Glutamatergic neuron (in vitro differentiated cells): ENCODE measurements around the gene PDE1C. TPM values are rescaled to one million over a fixed set of nuclear protein-coding genes. Genes with fewer than 3 reads are reported as not detected.

Source experiments
- DNase-seq: peaks from one replicate; pipeline ENCODE4 v3.0.0; 2022
- H3K27ac Mint-ChIP-seq: one replicate; pipeline ENCODE4 v1.8.0; 2020; ENCODE audit warnings: mild to moderate bottlenecking, mixed read lengths, inconsistent platforms; ENCODE audit not compliant: unreplicated experiment
- H3K27me3 Mint-ChIP-seq: one replicate; pipeline ENCODE4 v1.8.0; 2020; ENCODE audit warnings: mild to moderate bottlenecking, moderate library complexity, mixed read lengths, inconsistent platforms; ENCODE audit not compliant: unreplicated experiment
- H3K36me3 Mint-ChIP-seq: one replicate; pipeline ENCODE4 v1.8.0; 2020; ENCODE audit warnings: mild to moderate bottlenecking, mixed read lengths, inconsistent platforms; ENCODE audit not compliant: unreplicated experiment
- H3K4me1 Mint-ChIP-seq: one replicate; pipeline ENCODE4 v1.8.0; 2020; ENCODE audit warnings: mild to moderate bottlenecking, low read depth, mixed read lengths, inconsistent platforms; ENCODE audit not compliant: unreplicated experiment
- H3K4me3 Mint-ChIP-seq: one replicate; pipeline ENCODE4 v1.8.0; 2020; ENCODE audit warnings: mild to moderate bottlenecking, mixed read lengths, inconsistent platforms; ENCODE audit not compliant: unreplicated experiment
- H3K9me3 Mint-ChIP-seq: one replicate; pipeline ENCODE4 v1.8.0; 2020; ENCODE audit warnings: mild to moderate bottlenecking, moderate library complexity, mixed read lengths, inconsistent platforms; ENCODE audit not compliant: unreplicated experiment
- total RNA-seq: library from RNA; stranded (reverse); fragmentation: NEBNext Ultra II Directional; extraction: Animal tissue kit (Norgen Biotek cat#: 25700); gene quantifications from one replicate; pipeline ENCODE4 v1.2.1, GENCODE V29; 2021; ENCODE audit not compliant: unreplicated experiment
- TF ChIP-seq, protein P1 (sequence below): fragments of 200-600 bp; sonication (generic); IDR thresholded peaks from one replicate; pipeline ENCODE4 v1.5.0; 2021; ENCODE audit not compliant: partially characterized antibody, unreplicated experiment

Gene PDE1C
- total RNA-seq, 1 donor from 2014 or later = 3.3 TPM

DNA sequence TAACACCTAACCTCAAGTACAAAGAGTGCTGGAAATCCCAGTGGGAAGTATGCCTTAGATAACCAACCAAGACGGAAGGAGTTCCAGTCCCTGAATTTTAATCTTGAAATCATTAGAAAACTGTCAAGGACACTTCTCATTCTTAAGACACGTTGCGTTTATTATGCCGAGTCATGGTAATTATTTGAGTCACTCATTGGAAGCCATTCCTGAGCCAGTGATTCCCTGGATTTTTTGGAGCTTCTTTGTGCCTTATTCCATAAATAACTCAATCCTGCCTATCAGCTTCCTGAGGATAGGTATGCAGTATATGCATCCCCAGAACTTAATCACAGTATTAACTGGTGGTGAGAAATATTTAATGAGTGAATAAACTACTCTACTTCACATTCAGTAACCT, 305.7 kb downstream of the PDE1C start:
- H3K4me3 Mint-ChIP-seq = no peak overlapping the region
- no peaks in the 10 kb centered on the region for H3K4me1 Mint-ChIP-seq

DNA sequence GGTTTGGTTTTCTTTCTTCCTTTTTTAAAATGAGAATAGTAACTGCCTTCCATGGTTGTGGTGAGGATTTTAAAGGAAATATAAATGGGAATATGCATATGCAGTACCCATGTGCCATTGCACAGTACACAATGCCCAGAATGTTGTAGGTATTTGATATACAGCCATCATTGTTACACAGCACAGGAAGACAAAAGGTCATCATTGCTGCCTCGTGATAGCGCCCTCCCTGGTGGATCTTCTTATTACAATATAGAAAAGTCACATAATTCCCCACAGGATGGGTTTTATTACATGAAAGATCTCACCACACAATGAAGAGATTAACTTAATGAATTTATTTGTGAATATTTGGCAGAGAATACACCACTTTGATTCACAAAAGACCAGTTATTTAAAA, 306.7 kb downstream of the PDE1C start:
- peaks cover 7% of the 10 kb centered on the region for H3K27me3 Mint-ChIP-seq
- peaks cover 3% of the 10 kb centered on the region for H3K36me3 Mint-ChIP-seq
- no peak overlapping the region for H3K27ac Mint-ChIP-seq
- H3K4me1 Mint-ChIP-seq = no peaks in the 10 kb centered on the region
- no peak overlapping the region for H3K4me3 Mint-ChIP-seq
- TF ChIP-seq, protein P1, sequence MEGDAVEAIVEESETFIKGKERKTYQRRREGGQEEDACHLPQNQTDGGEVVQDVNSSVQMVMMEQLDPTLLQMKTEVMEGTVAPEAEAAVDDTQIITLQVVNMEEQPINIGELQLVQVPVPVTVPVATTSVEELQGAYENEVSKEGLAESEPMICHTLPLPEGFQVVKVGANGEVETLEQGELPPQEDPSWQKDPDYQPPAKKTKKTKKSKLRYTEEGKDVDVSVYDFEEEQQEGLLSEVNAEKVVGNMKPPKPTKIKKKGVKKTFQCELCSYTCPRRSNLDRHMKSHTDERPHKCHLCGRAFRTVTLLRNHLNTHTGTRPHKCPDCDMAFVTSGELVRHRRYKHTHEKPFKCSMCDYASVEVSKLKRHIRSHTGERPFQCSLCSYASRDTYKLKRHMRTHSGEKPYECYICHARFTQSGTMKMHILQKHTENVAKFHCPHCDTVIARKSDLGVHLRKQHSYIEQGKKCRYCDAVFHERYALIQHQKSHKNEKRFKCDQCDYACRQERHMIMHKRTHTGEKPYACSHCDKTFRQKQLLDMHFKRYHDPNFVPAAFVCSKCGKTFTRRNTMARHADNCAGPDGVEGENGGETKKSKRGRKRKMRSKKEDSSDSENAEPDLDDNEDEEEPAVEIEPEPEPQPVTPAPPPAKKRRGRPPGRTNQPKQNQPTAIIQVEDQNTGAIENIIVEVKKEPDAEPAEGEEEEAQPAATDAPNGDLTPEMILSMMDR = peak; percentile 42
- no peak for DNase-seq
- H3K9me3 Mint-ChIP-seq = no peaks in the 10 kb centered on the region

More for the DNA sequence above, 305.7 kb downstream of the PDE1C start:
- TF ChIP-seq, protein P1 = no peak
- Mint-ChIP-seq H3K27ac (no peak overlapping the region), H3K9me3 (no peaks in the 10 kb centered on the region), H3K36me3 (peaks cover 3% of the 10 kb centered on the region), H3K27me3 (peaks cover 7% of the 10 kb centered on the region)
- no peak for DNase-seq

DNA sequence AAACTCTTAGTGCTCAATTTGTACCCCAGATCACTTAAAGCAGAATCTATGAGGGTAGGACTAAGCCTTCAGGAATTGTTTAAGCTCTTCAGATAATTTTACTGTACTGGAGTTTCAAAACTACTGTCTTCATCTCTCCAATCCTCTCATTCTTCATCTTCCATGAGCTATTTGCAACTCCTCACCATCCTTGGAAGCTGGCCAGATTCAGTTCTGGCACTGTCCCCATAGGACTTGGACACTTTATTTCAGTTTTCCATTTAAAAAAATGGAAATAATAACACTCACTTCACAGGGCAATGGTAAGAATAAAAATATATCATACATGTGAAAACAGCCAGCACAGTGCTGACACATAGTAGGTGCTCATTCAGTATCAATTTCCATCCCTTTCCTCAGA, 308.6 kb downstream of the PDE1C start:
- no peak overlapping the region for H3K4me3 Mint-ChIP-seq
- no peak for DNase-seq

DNA sequence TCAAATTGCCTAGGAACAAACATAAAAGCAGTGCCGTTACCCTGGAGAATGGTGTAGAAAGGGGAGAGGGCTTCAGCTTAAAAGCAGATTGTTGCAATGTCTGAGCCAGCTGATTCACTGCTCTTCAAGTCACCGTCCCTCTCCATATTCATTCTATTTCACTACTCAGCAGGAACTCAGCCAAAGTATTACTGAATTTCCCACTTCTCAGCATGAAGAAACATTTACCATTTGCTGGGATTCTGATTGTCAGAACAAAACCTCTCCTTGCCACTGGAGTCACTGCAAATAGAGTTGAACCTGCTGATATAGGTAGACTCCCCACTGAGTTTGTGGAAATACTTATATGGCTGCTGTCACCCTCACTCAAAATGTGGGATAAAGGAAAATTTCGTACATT, 311.5 kb downstream of the PDE1C start:
- H3K4me3 Mint-ChIP-seq = no peak overlapping the region
- H3K9me3 Mint-ChIP-seq = no peaks in the 10 kb centered on the region
- no peaks in the 10 kb centered on the region for H3K36me3 Mint-ChIP-seq
- TF ChIP-seq, protein P1 = no peak
- H3K27ac Mint-ChIP-seq = no peak overlapping the region
- H3K4me1 Mint-ChIP-seq = no peaks in the 10 kb centered on the region
- no peak for DNase-seq
- H3K27me3 Mint-ChIP-seq = peaks cover 2% of the 10 kb centered on the region

More for the DNA sequence above, 308.6 kb downstream of the PDE1C start:
- H3K36me3 Mint-ChIP-seq = no peaks in the 10 kb centered on the region
- H3K27me3 Mint-ChIP-seq = peaks cover 2% of the 10 kb centered on the region
- no peak overlapping the region for H3K27ac Mint-ChIP-seq
- TF ChIP-seq, protein P1 = no peak
- H3K4me1 Mint-ChIP-seq = no peaks in the 10 kb centered on the region
- no peaks in the 10 kb centered on the region for H3K9me3 Mint-ChIP-seq

DNA sequence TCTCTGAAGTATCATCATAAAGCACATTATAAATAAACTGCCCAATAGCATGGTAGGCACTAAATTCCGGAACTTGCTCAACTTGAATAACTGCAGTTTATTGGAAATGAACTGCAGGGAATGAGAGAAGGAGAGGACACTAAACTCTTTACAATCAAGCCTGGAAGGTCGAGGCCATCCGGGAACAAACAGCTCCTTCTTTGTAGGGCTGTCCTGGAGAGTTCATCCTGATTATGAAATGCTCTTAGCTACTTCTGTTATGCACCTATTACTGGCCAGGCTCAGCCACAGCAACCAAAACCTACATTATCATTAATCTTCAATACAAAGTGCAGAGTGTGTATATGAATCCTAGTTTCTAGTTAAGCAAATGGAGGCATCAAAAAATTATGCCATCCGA, 318.5 kb downstream of the PDE1C start:
- Mint-ChIP-seq H3K4me1 (no peaks in the 10 kb centered on the region), H3K36me3 (no peaks in the 10 kb centered on the region), H3K27me3 (no peaks in the 10 kb centered on the region), H3K27ac (no peak overlapping the region), H3K9me3 (no peaks in the 10 kb centered on the region), H3K4me3 (no peak overlapping the region)
- TF ChIP-seq, protein P1 = no peak
- DNase-seq = no peak
